ENCODE results near the gene MAPK8IP1.

Gene MAPK8IP1

DNA sequence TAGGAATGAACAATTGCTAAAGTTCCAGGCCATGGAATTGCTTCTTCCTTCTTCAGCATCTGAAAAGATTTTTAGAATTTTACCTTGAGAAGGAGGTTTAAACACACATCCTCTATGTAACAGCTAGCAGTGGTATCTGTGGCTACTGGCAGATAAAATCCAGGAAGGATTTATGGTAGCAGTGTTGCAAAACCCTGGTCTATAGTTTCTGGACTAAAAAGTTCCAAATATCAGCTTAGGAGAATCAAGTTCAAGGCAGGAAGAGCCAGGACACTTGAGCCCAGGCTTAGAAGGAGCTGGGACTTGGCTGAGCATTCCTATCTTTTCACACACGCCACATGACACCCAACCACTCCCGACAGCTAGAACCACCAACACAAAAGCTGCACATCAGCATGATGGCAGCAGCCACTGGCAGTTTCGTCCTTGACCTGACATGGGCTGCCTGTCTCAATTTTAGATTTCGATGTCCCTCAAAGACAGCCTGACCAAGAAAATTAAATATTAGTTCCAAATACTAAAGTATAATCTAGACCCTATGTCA, 51.1 kb downstream of the MAPK8IP1 start:
- H3K4me3 ChIP-seq (ENCODE audit: low read depth, low read length) = no peak overlapping the region

- no peak overlapping the region for H3K4me3 ChIP-seq (ENCODE audit: low read depth, low read length)
These were observed 52.5 kb downstream of the MAPK8IP1 start for GRCh38 chr11:45937916-45938315.

- no peak overlapping the region for H3K4me3 ChIP-seq (ENCODE audit: low read depth, low read length)
These were observed 54.4 kb downstream of the MAPK8IP1 start for GRCh38 chr11:45939836-45940235.

GRCh38 chr11:45941285-45941684, 55.8 kb downstream of the MAPK8IP1 start:
- H3K4me3 ChIP-seq (ENCODE audit: low read depth, low read length) = no peak overlapping the region

DNA sequence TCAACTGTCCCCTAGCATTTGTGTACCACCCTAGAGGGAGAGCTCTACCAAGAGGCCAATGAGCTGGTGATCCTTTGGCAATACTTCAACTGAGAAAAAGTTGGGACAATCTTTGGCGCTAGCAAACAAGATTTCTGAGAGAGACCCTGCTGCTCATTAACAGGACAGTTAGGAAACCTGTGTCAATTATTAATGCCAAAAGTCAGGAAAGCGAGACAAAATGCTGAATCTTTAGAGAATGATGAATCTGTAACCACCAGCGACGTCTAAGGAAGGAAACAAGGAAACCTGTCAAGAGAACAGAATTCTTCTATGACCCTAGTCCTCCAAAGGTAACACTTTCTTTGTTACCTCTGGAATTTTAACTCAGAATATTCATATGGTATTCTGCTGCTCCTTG, 56.9 kb downstream of the MAPK8IP1 start:
- H3K4me3 ChIP-seq (ENCODE audit: low read depth, low read length) = no peak overlapping the region

DNA sequence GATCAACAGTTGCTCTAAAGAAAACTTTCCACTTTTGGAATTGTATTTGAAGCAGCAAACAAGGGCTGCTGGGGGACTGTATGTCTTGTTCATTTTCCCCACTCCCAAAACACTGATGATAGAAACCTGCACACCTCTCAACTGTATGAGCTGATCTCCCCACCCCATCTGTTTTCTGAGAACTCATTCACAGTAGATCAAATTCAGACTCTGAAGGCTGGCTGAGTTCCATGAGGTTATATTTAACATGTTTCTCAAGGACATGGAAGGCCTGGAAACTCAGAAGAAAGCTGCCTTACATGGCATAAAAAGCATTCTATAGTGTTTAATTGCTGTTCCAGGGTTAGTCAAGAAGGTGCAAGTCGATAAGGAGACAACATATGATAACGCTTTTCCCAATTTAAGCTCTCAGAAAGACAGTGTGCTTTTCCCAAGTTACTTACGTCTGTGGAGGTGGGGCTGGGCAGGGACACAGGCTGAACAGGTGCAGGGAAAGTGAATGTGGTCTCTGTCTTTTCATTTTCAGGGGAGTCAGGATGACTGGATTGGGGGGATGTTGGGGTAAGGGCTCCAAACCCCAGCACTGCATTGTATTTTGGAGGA, 60.0 kb downstream of the MAPK8IP1 start:
- H3K4me3 ChIP-seq (ENCODE audit: low read depth, low read length) = no peak overlapping the region

- H3K4me3 ChIP-seq (ENCODE audit: low read depth, low read length) = no peak overlapping the region
These were observed 62.4 kb downstream of the MAPK8IP1 start for GRCh38 chr11:45947885-45948284.

DNA sequence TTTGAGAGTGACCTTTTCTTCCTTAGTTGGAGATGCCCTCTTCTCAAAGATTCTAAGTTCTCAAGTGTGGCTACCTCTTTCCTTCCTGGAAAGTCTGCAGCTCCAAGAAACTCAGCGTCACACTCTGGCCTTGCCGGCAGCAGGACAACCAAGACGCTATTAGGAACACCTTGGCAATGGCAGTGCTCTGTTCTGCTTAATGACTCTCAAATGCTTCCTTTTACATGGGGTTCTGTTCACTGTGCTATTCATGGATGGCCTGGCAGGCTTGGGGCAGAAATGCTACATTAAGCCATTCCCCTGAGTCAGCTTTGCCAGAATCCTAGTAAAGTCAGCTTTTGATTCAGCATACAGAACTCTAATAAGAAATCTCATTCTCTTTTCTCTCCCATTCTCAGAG, 62.9 kb downstream of the MAPK8IP1 start:
- H3K4me3 ChIP-seq (ENCODE audit: low read depth, low read length) = no peak overlapping the region

GRCh38 chr11:45949992-45950407, 64.5 kb downstream of the MAPK8IP1 start:
- H3K4me3 ChIP-seq (ENCODE audit: low read depth, low read length) = no peak overlapping the region

Measured in iPS-11a (cell line).